Thoracic aorta (tissue), 2 donors: ENCODE data around the gene CTSO. TPM values are rescaled to one million over a fixed set of nuclear protein-coding genes. Genes with fewer than 3 reads are reported as not detected.

Experiments
- ATAC-seq: fragments of 150-250 bp; one replicate; pipeline ENCODE4 v1.8.0; 2017; ENCODE audit warnings: low read depth; ENCODE audit not compliant: insufficient number of reproducible peaks, low FRiP score
- DNase-seq: peaks from one replicate; pipeline ENCODE4 v3.0.0-alpha.2; 2020; ENCODE audit warnings: low spot score
- H3K27ac ChIP-seq, 2 donors: fragments of 200-600 bp; sonication (generic); 1 replicate in 1 of 2; 2 replicates in 1 of 2; pipeline ENCODE4 v1.5.1; 2016; ENCODE audit warnings: mild to moderate bottlenecking in 2 of 2, moderate library complexity in 2 of 2
- H3K27me3 ChIP-seq: fragments of 200-600 bp; sonication (generic); replicated peaks from 2 replicates; pipeline ENCODE4 v1.6.0; 2016; ENCODE audit warnings: mild to moderate bottlenecking; ENCODE audit not compliant: insufficient read depth
- H3K36me3 ChIP-seq: fragments of 200-600 bp; sonication (generic); one replicate; pipeline ENCODE4 v1.5.1; 2016
- H3K4me1 ChIP-seq, 2 donors: fragments of 200-600 bp; sonication (generic); 1 replicate in 1 of 2; 2 replicates in 1 of 2; pipeline versions ENCODE4 v1.5.1 to v1.6.0; 2016; ENCODE audit warnings: low read depth in 2 of 2, mild to moderate bottlenecking in 1 of 2; ENCODE audit not compliant: control insufficient read depth in 1 of 2
- H3K4me3 ChIP-seq: fragments of 200-600 bp; sonication (generic); 2 replicates; pipeline ENCODE4 v1.5.1; 2016; ENCODE audit warnings: mild to moderate bottlenecking
- H3K9me3 ChIP-seq: fragments of 200-600 bp; sonication (generic); 2 replicates; pipeline ENCODE4 v1.5.1; 2016
- total RNA-seq, 2 donors: library from RNA; depleted of rRNA; stranded (reverse); fragments of >200 nt; gene quantifications; one replicate each; pipeline versions ENCODE4 v1.1.0 to v1.2.3, GENCODE V29; 2016
- TF ChIP-seq, protein P1 (sequence below): fragments of 200-600 bp; sonication (generic); IDR thresholded peaks from one replicate; pipeline ENCODE4 v1.5.1; 2019; ENCODE audit warnings: antibody characterized with exemption

Gene CTSO
- total RNA-seq, 2 donors from 2014 or later, result 31.1 to 36.6 TPM

DNA sequence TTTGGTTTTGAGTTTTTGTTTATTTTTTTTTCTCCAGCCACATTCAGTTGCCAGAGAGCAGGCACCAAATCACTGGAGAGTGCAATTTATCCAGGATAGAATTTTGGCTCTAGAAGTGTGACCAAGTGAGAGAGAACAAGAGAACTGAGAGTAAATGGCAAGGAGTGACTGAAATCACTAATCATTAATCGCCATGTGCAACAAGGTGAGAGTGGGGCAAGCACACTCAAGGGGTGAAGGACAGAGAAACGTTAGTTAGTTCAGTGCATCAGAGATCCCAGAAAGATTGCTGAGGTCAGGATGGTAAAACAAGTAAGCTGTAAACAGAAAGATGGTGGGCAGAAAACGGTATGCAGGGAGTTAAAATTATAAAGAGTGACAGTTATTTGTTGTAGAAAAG, 69.8 kb downstream of the CTSO start:
- H3K36me3 ChIP-seq, result no peaks in the 10 kb centered on the region
- no peak for DNase-seq
- no peak for ATAC-seq
- H3K27ac ChIP-seq, result no peak overlapping the region
- H3K4me3 ChIP-seq, result no peak overlapping the region
- H3K27me3 ChIP-seq, result no peaks in the 10 kb centered on the region
- H3K4me1 ChIP-seq, result peaks cover under 1 to 2% of the 10 kb centered on the region in 2 donors
- H3K9me3 ChIP-seq, result no peaks in the 10 kb centered on the region
- TF ChIP-seq, protein P1, sequence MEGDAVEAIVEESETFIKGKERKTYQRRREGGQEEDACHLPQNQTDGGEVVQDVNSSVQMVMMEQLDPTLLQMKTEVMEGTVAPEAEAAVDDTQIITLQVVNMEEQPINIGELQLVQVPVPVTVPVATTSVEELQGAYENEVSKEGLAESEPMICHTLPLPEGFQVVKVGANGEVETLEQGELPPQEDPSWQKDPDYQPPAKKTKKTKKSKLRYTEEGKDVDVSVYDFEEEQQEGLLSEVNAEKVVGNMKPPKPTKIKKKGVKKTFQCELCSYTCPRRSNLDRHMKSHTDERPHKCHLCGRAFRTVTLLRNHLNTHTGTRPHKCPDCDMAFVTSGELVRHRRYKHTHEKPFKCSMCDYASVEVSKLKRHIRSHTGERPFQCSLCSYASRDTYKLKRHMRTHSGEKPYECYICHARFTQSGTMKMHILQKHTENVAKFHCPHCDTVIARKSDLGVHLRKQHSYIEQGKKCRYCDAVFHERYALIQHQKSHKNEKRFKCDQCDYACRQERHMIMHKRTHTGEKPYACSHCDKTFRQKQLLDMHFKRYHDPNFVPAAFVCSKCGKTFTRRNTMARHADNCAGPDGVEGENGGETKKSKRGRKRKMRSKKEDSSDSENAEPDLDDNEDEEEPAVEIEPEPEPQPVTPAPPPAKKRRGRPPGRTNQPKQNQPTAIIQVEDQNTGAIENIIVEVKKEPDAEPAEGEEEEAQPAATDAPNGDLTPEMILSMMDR, result no peak

DNA sequence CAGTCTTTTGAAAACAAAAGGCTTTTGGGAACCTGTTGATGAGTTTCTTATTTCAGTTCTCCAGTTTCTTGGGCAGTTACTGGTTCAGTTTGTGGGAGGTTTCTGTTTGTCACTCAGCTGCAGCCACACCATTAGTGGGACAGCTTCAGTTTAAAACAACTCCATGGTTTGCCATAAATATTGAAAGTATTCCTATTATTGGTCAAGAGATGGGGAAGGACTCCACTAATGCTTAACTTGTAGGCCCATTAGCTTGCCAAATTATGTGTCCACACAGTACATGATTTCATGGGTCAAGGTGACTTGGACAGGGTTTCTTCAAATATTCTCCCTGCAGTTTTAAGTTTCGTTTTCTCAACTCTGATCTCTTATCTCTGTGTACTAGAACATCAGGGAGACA, 72.1 kb downstream of the CTSO start:
- no peaks in the 10 kb centered on the region for H3K4me1 ChIP-seq
- no peak overlapping the region for H3K27ac ChIP-seq
- TF ChIP-seq, protein P1, result no peak
- no peaks in the 10 kb centered on the region for H3K9me3 ChIP-seq
- H3K4me3 ChIP-seq, result no peak overlapping the region
- no peak for ATAC-seq
- no peaks in the 10 kb centered on the region for H3K27me3 ChIP-seq
- H3K36me3 ChIP-seq, result no peaks in the 10 kb centered on the region
- DNase-seq, result no peak

- DNase-seq, result no peak
- no peaks in the 10 kb centered on the region for H3K27me3 ChIP-seq
- no peaks in the 10 kb centered on the region for H3K36me3 ChIP-seq
- no peak for ATAC-seq
- no peak overlapping the region for H3K27ac ChIP-seq
- H3K9me3 ChIP-seq, result no peaks in the 10 kb centered on the region
- no peaks in the 10 kb centered on the region for H3K4me1 ChIP-seq
- TF ChIP-seq, protein P1, result no peak
- H3K4me3 ChIP-seq, result no peak overlapping the region
These were observed 73.9 kb downstream of the CTSO start for GRCh38 chr4:155879767-155880166.

- no peak overlapping the region for H3K4me3 ChIP-seq
- ATAC-seq, result no peak
- no peaks in the 10 kb centered on the region for H3K27me3 ChIP-seq
- H3K27ac ChIP-seq, result no peak overlapping the region
- H3K4me1 ChIP-seq, result no peaks in the 10 kb centered on the region
- DNase-seq, result no peak
- no peaks in the 10 kb centered on the region for H3K36me3 ChIP-seq
- TF ChIP-seq, protein P1, result no peak
- no peaks in the 10 kb centered on the region for H3K9me3 ChIP-seq
These were observed 75.1 kb downstream of the CTSO start for GRCh38 chr4:155878611-155879010.

GRCh38 chr4:155877971-155878370, 75.7 kb downstream of the CTSO start:
- DNase-seq (no peak), ATAC-seq (no peak)
- Histone ChIP-seq H3K9me3 (no peaks in the 10 kb centered on the region), H3K36me3 (no peaks in the 10 kb centered on the region), H3K27me3 (no peaks in the 10 kb centered on the region), H3K27ac (no peak overlapping the region), H3K4me1 (no peaks in the 10 kb centered on the region), H3K4me3 (no peak overlapping the region)
- TF ChIP-seq, protein P1, result no peak
